HG02798 (cell line): ENCODE results near the gene SIK1.

Experiments used
- ATAC-seq: cut with Tn5 transposase; IDR thresholded peaks from one replicate; pipeline ENCODE4 v1.9.1; 2021; ENCODE audit warnings: mild to moderate bottlenecking; ENCODE audit not compliant: unreplicated experiment, poor library complexity

Gene SIK1

GRCh38 chr21:43369596-43370090, 57.3 kb downstream of the SIK1 start:
- no peak for ATAC-seq

- no peak for ATAC-seq
Observed at GRCh38 chr21:43369124-43369523, 57.8 kb downstream of the SIK1 start.

- ATAC-seq = no peak
Observed at GRCh38 chr21:43368685-43369084, 58.2 kb downstream of the SIK1 start.

DNA sequence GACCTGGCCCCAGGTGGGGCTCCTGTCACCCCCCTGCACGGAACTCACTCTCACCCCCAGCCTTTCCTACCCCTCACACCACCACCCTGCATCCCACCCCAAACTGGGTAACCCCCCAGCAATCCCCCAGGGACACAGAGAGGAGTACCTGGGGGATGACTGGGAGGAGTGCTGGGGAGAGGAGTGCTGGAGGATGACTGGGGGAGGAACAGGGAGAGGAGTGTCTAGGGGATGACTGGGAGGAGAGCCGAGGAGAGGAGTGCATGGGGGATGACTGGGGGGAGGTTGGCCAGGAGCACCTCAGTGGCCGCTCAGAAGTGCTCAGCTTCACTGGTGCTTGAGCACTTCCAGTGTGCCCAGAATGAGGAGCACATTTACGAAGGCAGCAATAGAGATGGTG, 59.1 kb downstream of the SIK1 start:
- no peak for ATAC-seq

DNA sequence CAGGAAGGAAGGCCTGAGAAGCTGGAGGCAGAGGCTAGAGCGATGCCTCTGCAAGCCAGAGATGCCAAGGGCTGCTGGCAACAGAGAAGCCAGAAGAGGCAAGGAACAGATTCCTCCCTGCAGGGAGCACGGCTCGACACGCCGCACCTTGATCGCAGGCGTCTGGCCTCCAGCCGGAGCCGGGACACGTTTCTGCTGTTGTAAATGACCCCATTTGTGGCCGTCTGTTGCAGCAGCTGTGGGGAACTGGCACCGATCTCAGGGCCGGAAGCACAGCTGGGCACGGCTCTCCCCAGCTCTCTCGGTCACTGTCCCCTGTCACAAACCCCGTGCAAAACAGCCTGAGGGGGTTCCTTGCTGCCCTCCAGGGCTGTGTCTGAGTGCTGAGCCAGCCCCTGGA, 59.6 kb downstream of the SIK1 start:
- no peak for ATAC-seq

- no peak for ATAC-seq
Observed at GRCh38 chr21:43366656-43367055, 60.3 kb downstream of the SIK1 start.

DNA sequence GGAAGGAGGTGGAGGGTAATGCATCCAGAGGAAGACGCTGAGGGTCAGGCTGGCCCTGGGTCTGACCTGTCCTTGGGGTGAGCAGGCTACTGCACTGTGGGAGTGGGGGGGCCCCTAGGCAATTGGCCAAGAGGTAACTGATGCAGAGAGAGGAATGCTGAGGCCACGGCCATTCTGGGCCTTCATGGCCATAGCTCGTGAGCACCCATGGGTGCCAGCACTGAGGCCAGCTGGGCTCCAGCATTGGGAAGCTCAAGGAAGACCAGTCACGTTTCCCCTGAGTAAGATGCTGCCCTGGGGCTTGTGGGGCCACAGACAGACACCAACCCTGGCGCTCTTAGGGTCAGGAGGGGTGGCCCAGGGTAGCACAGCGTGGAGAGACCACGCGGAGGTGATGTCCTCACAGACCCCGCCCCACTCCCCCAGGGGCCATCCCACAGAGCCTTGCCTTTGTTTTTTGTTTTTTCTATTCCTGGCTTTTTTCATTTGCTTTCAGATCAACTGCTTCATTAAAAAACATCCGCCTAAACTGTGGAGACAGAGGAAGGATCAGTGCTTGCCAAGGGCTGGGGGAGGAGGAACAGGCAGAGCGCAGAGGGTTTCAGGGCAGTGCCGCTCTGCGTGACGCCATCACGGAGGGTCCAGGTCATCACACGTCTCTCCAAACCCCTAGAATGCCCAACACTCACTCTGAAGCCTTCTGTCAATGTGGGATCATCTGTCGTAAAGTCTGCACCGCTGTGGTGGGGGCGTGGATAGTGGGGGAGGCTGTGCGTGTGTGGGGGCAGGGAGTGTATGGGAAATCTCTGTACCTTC, 61.1 kb downstream of the SIK1 start:
- ATAC-seq = no peak

GRCh38 chr21:43364851-43365424, 62.0 kb downstream of the SIK1 start:
- no peak for ATAC-seq
